ENCODE data around the gene ESR2. TPM values are rescaled to one million over a fixed set of nuclear protein-coding genes. Genes with fewer than 3 reads are reported as not detected.

ESR2 gene
- 0.88 TPM for total RNA-seq

GRCh38 chr14:64293976-64294671 lies at the start of gene ESR2:
TSS of gene ESR2 (minus strand) at chr14:64294371. CDS start at chr14:64282985, 11,386 bp downstream.

Small RNA genes lying within 50 kb of the gene (small RNA-seq; reads per million reads assigned to genes)
- gene MIR548H1 (ENCODE audit: low replicate concordance) = not detected

Other genes starting within 250 kb of the ESR2 start
- 50.9 TPM for gene MTHFD1, start 94.0 kb upstream of the ESR2 start, total RNA-seq
- gene AKAP5, start 171.1 kb upstream of the ESR2 start, total RNA-seq = 4.6 TPM
- gene ZBTB25, start 209.5 kb upstream of the ESR2 start, total RNA-seq = 12.6 TPM
- 58.0 TPM for gene ZBTB1, start 210.4 kb upstream of the ESR2 start, total RNA-seq
- 47.2 TPM for gene HSPA2, start 246.4 kb upstream of the ESR2 start, total RNA-seq

Data from metanephros (tissue), 2 donors.